HG03442 (cell line): Measurements from ENCODE around the gene TCTN2.

Source experiments
- ATAC-seq: cut with Tn5 transposase; IDR thresholded peaks from one replicate; pipeline ENCODE4 v1.9.1; 2021; ENCODE audit warnings: mild to moderate bottlenecking, moderate library complexity; ENCODE audit not compliant: unreplicated experiment

Gene TCTN2

GRCh38 chr12:123670882-123671728 lies at the start of gene TCTN2:
Gene TCTN2, plus strand, starts transcription at chr12:123671113. Its CDS starts 128 bp downstream, at chr12:123671241.
- ATAC-seq, result peak; percentile 96

DNA sequence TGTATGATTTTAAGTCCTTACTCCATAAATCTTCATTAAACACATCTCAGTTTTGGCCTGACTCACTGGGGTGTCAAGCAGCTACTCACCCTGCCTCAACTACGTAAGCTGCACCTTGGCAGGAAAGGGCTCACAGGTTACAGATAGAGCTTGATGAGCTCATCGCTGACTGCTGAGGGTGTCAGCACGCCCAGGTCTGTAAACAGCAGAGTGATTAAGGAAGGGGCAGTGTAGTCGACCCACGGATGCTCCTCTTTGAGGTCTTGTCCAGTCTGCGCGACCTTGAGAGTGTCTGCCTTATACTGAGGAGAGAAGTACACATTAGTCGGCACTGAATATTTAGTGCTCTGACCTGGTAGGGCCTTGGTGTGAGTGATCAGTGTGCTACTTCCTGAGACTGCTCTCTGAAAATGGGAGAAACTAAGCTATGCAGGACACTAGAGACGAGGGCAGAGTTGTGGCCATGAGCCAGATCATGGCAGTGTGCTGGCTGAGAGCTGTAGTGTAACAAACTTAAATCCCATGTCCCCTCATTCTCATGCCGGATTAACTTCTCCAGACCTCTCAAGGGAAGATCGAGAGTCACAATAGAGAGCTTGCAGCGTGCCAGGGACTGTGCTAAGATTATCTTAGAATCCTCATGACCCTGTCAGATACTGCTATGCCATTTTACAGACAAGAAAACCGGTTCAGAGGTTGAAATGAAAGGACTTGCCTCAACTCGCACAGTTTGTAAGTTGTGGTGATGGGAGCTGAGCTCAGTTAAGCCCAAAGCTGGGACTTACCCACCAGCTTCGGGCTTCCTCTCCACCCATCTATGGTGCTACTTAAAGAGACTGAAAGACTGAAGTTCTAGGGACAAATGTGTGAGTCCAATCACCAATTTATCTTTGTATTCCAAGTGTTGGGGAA lies 49.0 kb upstream of the TCTN2 start:
- no peak for ATAC-seq

DNA sequence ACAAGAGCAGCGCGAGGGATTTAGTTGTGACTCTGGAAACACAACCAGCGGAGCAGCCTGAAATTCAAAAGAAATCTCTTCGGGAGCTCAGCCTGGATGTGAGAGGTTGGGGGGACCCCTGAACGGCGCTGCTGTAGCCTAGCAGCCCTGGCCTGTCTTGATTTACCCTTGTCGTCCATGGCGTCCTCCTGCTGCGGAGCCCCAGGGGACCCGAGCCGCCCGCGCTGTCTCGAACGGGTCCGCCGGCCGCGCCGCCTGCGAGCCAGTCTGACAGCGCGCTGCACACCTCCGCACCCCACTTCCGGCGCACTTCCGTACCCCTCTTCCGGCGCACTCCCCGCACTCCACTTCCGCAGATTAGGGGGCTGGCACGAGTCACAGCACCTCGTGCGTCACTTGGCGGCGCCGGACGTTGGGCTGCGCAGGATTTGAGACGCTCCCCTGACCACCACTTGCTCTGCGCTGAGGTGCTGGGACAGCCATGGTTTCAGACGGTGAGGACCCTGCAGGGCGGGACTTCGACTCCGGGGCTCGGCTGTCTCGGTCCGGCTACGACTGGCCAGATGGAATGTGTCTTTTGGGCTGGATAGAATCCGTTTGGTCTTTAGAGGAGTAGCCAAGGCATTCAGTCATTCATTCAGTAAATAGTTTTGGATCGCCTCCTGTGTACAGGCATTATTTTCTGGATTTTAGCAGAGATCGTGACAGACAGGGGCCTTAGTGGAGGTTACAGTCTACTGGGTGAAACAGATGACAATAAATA lies 37.4 kb upstream of the TCTN2 start, which contains the start of the genes EIF2B1 and GTF2H3:
Gene EIF2B1, minus strand, starts transcription at position 308 of the 763 bp plus-strand sequence. Its CDS starts 129 bp downstream, at position 179.
Gene GTF2H3, plus strand, starts transcription at position 451 of the 763 bp plus-strand sequence. Its CDS starts 31 bp downstream, at position 482.
- ATAC-seq, result peak; percentile 95

GRCh38 chr12:123634142-123634561 lies 36.8 kb upstream of the TCTN2 start:
- no peak for ATAC-seq

DNA sequence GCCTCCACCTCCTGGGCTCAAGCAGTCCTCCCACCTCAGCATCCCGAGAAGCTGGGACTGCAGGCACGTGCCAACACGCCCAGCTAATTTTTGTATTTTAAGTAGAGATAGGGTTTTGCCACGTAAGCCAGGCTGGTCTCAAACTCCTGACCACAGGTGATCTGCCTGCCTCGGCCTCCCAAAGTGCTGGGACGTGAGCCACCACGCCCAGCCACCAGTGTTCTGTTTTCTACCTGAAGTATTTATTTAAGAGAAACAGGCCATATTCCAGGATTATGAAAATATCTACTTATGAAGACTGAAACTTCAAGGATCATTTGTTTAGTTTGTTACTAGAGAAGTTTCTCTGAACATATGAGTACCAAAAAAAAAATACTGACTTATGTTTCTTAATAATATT lies 27.0 kb upstream of the TCTN2 start:
- ATAC-seq, result no peak

GRCh38 chr12:123645380-123645779 lies 25.5 kb upstream of the TCTN2 start:
- ATAC-seq, result no peak

- no peak for ATAC-seq
These were observed 25.0 kb upstream of the TCTN2 start for GRCh38 chr12:123645878-123646277.

DNA sequence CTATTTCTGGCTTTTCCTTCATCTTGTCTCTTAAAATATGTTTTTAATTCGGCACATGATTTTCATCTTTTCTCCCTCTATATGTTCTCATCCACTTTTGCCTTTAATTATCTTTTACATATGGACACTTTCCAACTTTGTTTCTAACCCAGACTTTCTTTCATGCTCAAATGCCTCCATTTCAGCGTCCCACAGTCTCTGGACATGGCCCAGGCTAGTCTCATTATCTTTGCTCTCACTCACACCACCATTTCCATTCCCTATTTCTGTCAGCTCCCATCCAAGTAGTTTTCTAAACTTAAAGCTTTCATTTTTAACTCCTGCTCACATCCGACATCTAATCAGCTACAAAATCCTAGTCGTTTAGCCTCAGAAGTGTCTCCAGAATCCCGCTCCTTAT lies 22.5 kb upstream of the TCTN2 start:
- no peak for ATAC-seq

- no peak for ATAC-seq
These were observed 16.7 kb upstream of the TCTN2 start for GRCh38 chr12:123654129-123654701.

- ATAC-seq, result peak; percentile 91
These were observed 15.5 kb upstream of the TCTN2 start for GRCh38 chr12:123655420-123655819.

- ATAC-seq, result no peak
These were observed 14.5 kb upstream of the TCTN2 start for GRCh38 chr12:123656392-123656791.

DNA sequence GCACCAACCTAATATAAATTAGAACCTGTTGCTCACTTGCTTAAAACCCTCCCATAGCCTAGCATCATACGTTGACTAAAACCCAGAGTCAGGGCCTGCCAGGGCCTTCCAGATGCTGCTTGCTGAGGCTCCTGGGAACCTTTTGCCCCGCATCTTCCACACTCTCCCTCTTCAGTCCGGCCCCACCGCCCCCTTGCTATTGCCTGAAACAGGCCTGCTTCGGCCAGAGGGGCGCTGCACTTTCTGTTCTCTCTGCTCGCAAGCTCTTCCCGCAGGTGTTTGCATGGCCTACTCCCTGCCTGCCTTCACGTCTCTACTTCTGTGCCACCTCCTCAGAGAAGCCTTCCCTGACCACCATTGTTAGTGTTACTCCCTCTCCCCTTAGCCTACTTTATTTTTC lies 13.7 kb upstream of the TCTN2 start:
- no peak for ATAC-seq

DNA sequence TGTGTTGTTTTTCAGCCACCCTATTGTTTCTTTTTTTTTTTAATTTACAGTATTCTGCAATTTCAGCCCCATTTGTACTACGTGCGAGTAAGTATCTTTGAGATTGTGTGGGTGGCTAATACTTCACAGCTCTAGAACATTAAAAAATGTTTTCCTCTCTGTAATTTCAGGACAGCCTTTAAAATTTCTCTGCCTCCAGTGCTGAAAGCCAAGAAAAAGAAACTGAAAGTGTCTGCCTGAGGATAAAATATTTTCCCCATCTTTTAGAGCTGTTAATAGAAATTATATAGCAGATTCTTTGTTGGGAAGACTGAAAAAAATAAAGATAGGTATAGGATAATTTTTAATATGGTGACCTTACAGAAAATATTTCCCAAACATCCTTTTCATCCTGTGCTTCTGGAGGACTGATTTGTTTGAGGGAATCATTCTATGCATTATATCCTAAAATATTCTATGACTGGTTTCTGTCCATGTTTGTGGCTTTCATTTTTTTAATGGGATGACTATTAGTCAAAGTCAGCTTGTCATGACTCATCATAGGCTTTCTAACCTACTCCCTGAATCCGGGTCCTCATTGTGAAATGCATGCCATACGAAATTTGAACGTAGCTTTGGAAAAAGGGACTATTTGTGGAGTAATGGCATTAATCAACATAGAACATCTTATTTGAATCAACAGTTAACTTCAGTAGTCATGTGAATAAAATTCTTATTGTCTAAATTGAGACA lies 10.8 kb upstream of the TCTN2 start:
- ATAC-seq, result no peak

- no peak for ATAC-seq
These were observed 3.1 kb upstream of the TCTN2 start for GRCh38 chr12:123667771-123668170.

- ATAC-seq, result no peak
These were observed 963 bp downstream of the TCTN2 start for GRCh38 chr12:123671876-123672275.

DNA sequence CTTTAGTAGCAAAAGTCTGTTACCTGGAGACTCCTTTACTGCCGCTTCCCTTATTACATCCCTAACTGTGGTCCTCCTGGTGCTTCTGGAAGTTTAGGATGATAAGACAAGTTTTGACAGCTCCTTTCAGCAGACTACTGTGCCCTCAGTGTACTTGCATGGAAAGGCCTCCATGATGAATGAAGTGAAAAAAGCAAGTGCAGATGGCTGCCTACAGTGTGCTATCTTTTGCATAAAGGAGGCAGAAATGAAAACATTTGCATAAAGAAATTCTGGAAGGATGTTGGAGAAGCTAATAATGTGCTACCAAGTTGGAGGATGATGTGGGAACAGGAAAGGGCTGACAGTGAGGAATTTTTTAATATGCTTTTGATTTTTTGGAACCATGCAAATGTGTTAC lies 4.5 kb downstream of the TCTN2 start:
- no peak for ATAC-seq

DNA sequence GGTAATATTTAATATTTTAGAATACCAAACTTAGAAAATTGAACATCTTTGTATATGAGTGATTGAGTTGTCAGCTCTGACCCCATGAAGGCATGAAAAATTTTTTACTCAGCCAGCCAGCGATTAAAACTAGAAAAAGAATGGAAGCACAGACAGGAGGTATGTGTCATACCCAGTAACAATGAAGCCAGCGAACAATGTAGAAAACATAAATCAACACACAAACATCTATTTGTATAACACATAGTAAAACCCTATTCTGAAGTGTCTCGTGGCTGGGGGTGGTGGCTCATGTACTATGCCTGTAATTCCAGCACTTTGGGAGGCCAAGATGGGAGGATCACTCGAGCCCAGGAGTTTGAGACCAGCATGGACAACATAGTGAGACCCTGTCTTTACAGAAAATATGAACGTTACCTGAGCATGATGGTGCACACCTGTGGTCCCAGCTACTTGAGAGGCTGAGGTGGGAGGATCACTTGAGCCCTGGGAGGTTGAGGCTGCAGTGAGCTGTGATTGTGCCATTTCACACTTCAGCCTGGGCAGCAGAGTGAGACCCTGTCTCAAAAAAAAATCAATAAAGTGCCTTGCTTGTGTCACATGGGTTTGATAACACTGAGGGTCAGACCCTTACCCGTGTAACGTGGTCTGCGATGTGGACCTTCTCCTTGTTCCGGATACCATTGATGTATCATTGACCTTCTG lies 5.9 kb downstream of the TCTN2 start:
- no peak for ATAC-seq

DNA sequence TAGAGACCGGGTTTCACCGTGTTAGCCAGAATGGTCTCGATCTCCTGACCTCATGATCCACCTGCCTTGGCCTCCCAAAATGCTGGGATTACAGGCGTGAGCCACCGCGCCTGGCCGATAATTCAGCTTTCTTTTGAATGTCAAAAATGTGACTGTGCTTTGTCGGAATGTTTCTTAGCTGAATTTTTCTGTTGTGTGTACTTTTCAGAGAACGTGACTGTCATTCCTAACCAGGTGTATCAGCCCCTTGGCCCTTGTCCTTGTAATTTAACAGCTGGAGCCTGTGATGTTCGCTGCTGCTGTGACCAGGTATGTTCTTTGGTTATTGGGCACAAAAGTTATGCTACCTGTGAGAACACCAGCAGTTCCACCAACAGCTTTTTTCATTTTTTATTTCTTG lies 8.1 kb downstream of the TCTN2 start:
- no peak for ATAC-seq

DNA sequence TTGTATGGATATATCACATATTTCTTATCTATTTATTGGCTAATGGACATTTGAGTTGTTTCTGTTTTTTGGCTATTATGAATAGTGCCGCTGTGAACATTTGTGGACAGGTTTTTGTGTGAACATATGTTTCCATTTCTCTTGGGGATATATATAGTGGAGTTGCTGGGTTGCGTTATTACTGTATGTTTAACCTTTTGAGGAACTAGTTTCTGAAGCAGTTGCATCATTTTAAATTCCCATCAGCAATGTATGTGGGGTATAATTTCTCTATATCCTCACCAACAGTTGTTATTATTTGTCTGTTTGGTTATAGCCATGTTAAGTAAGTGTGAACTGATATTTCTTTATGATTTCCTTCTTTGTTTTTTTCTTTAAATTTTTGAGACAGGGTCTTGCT lies 10.7 kb downstream of the TCTN2 start:
- ATAC-seq, result no peak
